ENCODE measurements around the gene TTLL1.
A peak's percentile ranks its signal among the peaks of the same experiment; 100 is the strongest.
"Not testable (repeated sequence)": the region's sequence is repeated elsewhere in the genome, so short reads cannot be mapped to it uniquely, and the experiment has no call there.

Gene TTLL1

DNA sequence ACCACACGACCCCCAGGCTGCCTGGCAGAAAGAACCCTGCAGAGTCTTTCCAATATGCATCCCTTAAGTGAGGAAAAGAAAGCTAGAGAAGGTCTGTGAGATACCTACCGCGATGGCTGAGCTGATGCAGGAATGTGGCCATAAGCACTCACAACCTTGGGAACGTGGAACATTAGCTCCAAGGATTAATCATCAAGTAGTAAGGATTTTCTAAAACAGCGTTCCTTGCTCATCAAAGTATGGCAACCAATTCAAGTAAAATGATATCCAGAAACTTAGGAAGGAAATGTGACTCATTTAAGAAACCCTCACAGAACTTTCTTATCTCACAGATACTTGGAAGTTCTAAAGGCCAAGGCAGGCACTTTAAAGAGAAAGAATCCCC, 87.0 kb downstream of the TTLL1 start:
- H3K36me3 Mint-ChIP-seq, result peaks cover 3% of the 10 kb centered on the region
- H3K27ac Mint-ChIP-seq, result peak overlapping the region; percentile 4
- peak overlapping the region; percentile 18 for H3K4me3 Mint-ChIP-seq
- peaks cover 81% of the 10 kb centered on the region for H3K4me1 Mint-ChIP-seq (ENCODE audit: low read depth)
- no peaks in the 10 kb centered on the region for H3K9me3 Mint-ChIP-seq (ENCODE audit: low read depth)
- H3K27me3 Mint-ChIP-seq, result no peaks in the 10 kb centered on the region

DNA sequence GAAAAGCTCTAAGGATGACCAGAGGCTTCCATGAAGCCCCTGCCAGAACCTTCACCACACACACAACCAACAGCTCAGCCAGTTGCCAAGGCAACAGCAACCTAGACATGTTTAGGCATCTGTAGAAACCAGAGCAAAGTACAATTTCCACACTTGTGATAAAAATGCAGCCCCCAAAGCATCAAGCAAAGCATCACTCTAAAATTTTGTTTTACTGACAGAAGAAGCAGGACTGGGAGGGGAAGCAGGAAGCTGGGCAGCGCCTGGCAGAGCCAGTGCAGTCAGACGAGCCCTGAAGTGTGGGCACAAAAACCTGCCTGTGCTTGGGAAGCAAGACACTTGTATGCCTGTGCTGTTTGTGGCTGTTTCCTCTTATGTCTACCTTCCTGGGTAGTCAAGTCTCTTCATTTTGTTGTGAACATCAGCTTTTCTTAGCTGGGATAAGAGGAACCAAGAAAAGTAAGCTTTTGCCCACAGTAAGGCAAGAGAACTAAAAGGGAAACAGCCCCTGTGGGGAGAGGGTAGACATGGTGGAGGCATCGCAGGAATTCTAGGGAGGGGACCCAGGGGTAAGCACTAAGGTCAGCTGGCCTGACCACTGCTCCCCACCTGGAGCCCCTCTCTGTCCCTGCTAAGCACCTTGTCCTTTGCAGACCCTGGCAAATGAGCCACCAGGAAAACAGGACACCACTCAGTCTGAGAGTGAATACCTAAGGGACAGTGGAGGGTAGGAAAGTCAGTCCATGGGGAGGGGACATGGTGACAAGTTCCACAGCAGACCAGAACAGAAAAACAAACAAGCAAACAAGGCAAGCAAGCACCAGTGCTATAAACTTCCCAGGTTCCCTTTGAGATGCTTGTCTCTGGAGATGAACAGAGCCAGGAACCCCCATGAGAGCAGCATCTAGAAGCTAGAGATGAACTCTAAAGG, 87.7 kb downstream of the TTLL1 start:
- Mint-ChIP-seq H3K36me3 (peaks cover 3% of the 10 kb centered on the region), H3K4me3 (peak overlapping the region; percentile 18), H3K4me1 (ENCODE audit: low read depth) (peaks cover 81% of the 10 kb centered on the region), H3K27me3 (no peaks in the 10 kb centered on the region), H3K9me3 (ENCODE audit: low read depth) (no peaks in the 10 kb centered on the region), H3K27ac (peak overlapping the region; percentile 54)

- H3K27me3 Mint-ChIP-seq, result no peaks in the 10 kb centered on the region
- H3K4me1 Mint-ChIP-seq (ENCODE audit: low read depth), result peaks cover 77% of the 10 kb centered on the region
- H3K9me3 Mint-ChIP-seq (ENCODE audit: low read depth), result no peaks in the 10 kb centered on the region
- peak overlapping the region; percentile 40 for H3K4me3 Mint-ChIP-seq
- peaks cover 3% of the 10 kb centered on the region for H3K36me3 Mint-ChIP-seq
- H3K27ac Mint-ChIP-seq, result peak overlapping the region; percentile 54
These were observed 88.6 kb downstream of the TTLL1 start for GRCh38 chr22:43000441-43001175.

- no peaks in the 10 kb centered on the region for H3K9me3 Mint-ChIP-seq (ENCODE audit: low read depth)
These were observed 91.6 kb downstream of the TTLL1 start for GRCh38 chr22:42997582-42998090.

GRCh38 chr22:42996646-42997365, 92.4 kb downstream of the TTLL1 start:
- Mint-ChIP-seq H3K27me3 (no peaks in the 10 kb centered on the region), H3K4me1 (ENCODE audit: low read depth) (peaks cover 54% of the 10 kb centered on the region), H3K27ac (no peak overlapping the region), H3K9me3 (ENCODE audit: low read depth) (no peaks in the 10 kb centered on the region), H3K4me3 (no peak overlapping the region), H3K36me3 (peaks cover 3% of the 10 kb centered on the region)

More at GRCh38 chr22:42997582-42998090, 91.6 kb downstream of the TTLL1 start:
- Mint-ChIP-seq H3K27me3 (no peaks in the 10 kb centered on the region), H3K4me1 (ENCODE audit: low read depth) (peaks cover 62% of the 10 kb centered on the region), H3K4me3 (no peak overlapping the region), H3K27ac (peak overlapping the region; percentile 34), H3K36me3 (peaks cover 3% of the 10 kb centered on the region)

DNA sequence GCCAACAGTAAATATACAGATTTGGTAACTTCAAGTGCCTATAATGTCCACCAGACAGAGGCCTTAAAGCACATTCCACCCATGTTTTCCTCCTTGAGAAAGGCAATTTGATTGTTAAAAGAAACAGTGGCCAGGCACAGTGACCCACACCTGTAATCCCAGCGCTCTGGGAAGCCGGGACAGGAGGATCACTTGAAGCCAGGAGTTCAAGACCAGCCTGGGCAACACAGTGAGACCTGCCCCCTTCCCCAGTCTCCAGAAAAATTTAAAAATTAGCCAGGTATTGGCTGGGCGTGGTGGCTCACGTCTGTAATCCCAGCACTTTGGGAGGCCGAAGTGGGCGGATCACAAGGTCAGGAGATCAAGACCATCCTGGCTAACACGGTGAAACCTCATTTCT, 93.5 kb downstream of the TTLL1 start:
- H3K27ac Mint-ChIP-seq; H3K9me3 Mint-ChIP-seq (ENCODE audit: low read depth); H3K27me3 Mint-ChIP-seq; H3K36me3 Mint-ChIP-seq; H3K4me3 Mint-ChIP-seq: not testable (repeated sequence)
- H3K4me1 Mint-ChIP-seq (ENCODE audit: low read depth), result peaks cover 50% of the 10 kb centered on the region

GRCh38 chr22:42994917-42995562, 94.2 kb downstream of the TTLL1 start:
- no peak overlapping the region for H3K4me3 Mint-ChIP-seq
- peaks cover 50% of the 10 kb centered on the region for H3K4me1 Mint-ChIP-seq (ENCODE audit: low read depth)
- H3K27ac Mint-ChIP-seq, result no peak overlapping the region
- no peaks in the 10 kb centered on the region for H3K27me3 Mint-ChIP-seq
- H3K9me3 Mint-ChIP-seq (ENCODE audit: low read depth), result no peaks in the 10 kb centered on the region
- H3K36me3 Mint-ChIP-seq, result peaks cover 3% of the 10 kb centered on the region

GRCh38 chr22:42994276-42994916, 94.8 kb downstream of the TTLL1 start:
- Mint-ChIP-seq H3K27ac (no peak overlapping the region), H3K4me1 (ENCODE audit: low read depth) (peaks cover 45% of the 10 kb centered on the region), H3K36me3 (peaks cover 3% of the 10 kb centered on the region), H3K4me3 (no peak overlapping the region), H3K27me3 (no peaks in the 10 kb centered on the region), H3K9me3 (ENCODE audit: low read depth) (no peaks in the 10 kb centered on the region)

DNA sequence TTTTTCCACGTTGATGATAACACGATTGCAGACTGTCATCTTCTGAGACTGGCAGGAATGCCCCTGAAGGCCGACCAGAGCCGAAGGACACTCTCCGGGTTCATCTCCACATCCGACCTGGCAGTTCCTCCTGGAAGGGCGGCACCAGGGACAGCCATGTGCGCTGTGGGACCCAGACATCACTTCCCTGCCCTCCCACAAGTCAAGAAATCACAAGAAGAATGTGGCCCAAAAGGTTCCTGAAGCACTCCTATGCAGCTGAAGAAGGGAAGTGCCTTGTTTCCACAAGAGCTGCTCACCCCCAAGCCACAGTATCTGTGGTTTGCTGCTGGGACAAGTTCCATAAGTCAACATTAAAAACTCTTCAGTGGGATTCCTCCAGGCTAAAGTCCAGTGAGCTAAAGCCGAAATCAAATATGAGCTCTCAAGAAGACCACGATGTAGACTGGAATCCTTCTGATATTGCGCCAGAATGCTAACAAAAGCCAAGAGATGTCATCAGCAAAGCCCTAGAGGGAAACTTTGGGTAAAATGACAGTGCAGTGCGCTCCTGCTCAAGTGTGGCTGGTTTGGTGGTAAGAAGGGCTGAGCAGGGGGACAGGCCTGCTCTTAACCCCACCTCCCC, 95.4 kb downstream of the TTLL1 start:
- Mint-ChIP-seq H3K9me3 (ENCODE audit: low read depth) (no peaks in the 10 kb centered on the region), H3K4me3 (no peak overlapping the region), H3K36me3 (peaks cover 3% of the 10 kb centered on the region), H3K27me3 (no peaks in the 10 kb centered on the region), H3K4me1 (ENCODE audit: low read depth) (peaks cover 40% of the 10 kb centered on the region), H3K27ac (no peak overlapping the region)

GRCh38 chr22:42992886-42993479, 96.2 kb downstream of the TTLL1 start:
- Mint-ChIP-seq H3K4me3 (no peak overlapping the region), H3K27ac (no peak overlapping the region), H3K4me1 (ENCODE audit: low read depth) (peaks cover 36% of the 10 kb centered on the region)

GRCh38 chr22:42992092-42992491, 97.1 kb downstream of the TTLL1 start:
- Mint-ChIP-seq H3K27me3 (no peaks in the 10 kb centered on the region), H3K4me3 (no peak overlapping the region), H3K9me3 (ENCODE audit: low read depth) (no peaks in the 10 kb centered on the region), H3K4me1 (ENCODE audit: low read depth) (peaks cover 33% of the 10 kb centered on the region), H3K36me3 (peaks cover 3% of the 10 kb centered on the region), H3K27ac (no peak overlapping the region)

More at GRCh38 chr22:42992886-42993479, 96.2 kb downstream of the TTLL1 start:
- Mint-ChIP-seq H3K27me3 (no peaks in the 10 kb centered on the region), H3K9me3 (ENCODE audit: low read depth) (no peaks in the 10 kb centered on the region), H3K36me3 (peaks cover 3% of the 10 kb centered on the region)

- H3K36me3 Mint-ChIP-seq, result peaks cover 3% of the 10 kb centered on the region
- H3K4me3 Mint-ChIP-seq, result no peak overlapping the region
- H3K9me3 Mint-ChIP-seq (ENCODE audit: low read depth), result no peaks in the 10 kb centered on the region
- H3K27me3 Mint-ChIP-seq, result no peaks in the 10 kb centered on the region
- no peak overlapping the region for H3K27ac Mint-ChIP-seq
- peaks cover 38% of the 10 kb centered on the region for H3K4me1 Mint-ChIP-seq (ENCODE audit: low read depth)
These were observed 98.1 kb downstream of the TTLL1 start for GRCh38 chr22:42991010-42991651.

Measured in activated naive CD8-positive, alpha-beta T cell (primary cell).